Ovary (tissue), 9 donors: ENCODE results near the gene HOXA2. TPM values are rescaled to one million over a fixed set of nuclear protein-coding genes. Genes with fewer than 3 reads are reported as not detected.

Experiments used
- DNase-seq, 5 donors: peaks; one replicate each; pipeline ENCODE4 v3.0.0-alpha.2; 2019 to 2020
- H3K27ac ChIP-seq, 2 donors: fragments of 200-600 bp; one replicate each; pipeline versions ENCODE4 v1.5.1 to v1.8.0; 2019 to 2022
- H3K27me3 ChIP-seq: fragments of 200-600 bp; one replicate; pipeline ENCODE4 v1.8.0; 2022
- H3K36me3 ChIP-seq: fragments of 200-600 bp; sonication (generic); one replicate; pipeline ENCODE4 v1.5.1; 2019
- H3K4me1 ChIP-seq: one replicate; pipeline ENCODE4 v1.8.1; 2013; ENCODE audit warnings: mild to moderate bottlenecking, moderate library complexity; ENCODE audit not compliant: insufficient read depth
- H3K4me3 ChIP-seq: fragments of 200-600 bp; sonication (generic); one replicate; pipeline ENCODE4 v1.5.1; 2017
- H3K9me3 ChIP-seq, 2 donors: fragments of 200-600 bp in 1 of 2; sonication (generic) in 1 of 2; one replicate each; pipeline versions ENCODE4 v1.5.1 to v1.8.1; 2013 to 2019; ENCODE audit warnings: mild to moderate bottlenecking in 1 of 2, moderate library complexity in 1 of 2
- CTCF ChIP-seq, 3 donors: fragments of 450-650 bp in 2 of 3; fragments of 200-600 bp in 1 of 3; IDR thresholded peaks; one replicate each; pipeline versions ENCODE4 v1.5.1 to v1.8.0; 2016 to 2022; ENCODE audit warnings: antibody characterized with exemption in 3 of 3, mild to moderate bottlenecking in 1 of 3
- EP300 ChIP-seq: sonication (generic); formaldehyde crosslinking; IDR thresholded peaks from one replicate; pipeline ENCODE4 v1.6.1; 2017; ENCODE audit warnings: antibody characterized with exemption
- POLR2A ChIP-seq: fragments of 450-650 bp; IDR thresholded peaks from one replicate; pipeline ENCODE4 v1.6.1; 2017; ENCODE audit warnings: antibody characterized with exemption, mild to moderate bottlenecking, moderate library complexity
- WGBS, 3 donors: extraction: QIAGEN DNeasy Blood & Tissue Kit in 1 of 3; methylation state at CpG; one replicate each; pipeline versions ENCODE4 v1.1.5 to v1.1.7; 2013 to 2017; 5-methylcytosine and 5-hydroxymethylcytosine counted together
- intact Hi-C, 4 donors: fragments of 100-400 bp; cut with DNase I; formaldehyde crosslinking; loops; one replicate each; pipeline versions ENCODE4 v1.11.0 to v1.15.1; 2022 to 2023
- polyA plus RNA-seq, 2 donors: library from polyadenylated mRNA; stranded (reverse); fragments of 200-250 nt in 1 of 2; fragments of 350-450 nt in 1 of 2; fragmentation: Illumina TruSeq in 1 of 2; extraction: RNeasy Lipid Tissue Mini Kit (QIAGEN cat#74804) in 1 of 2; gene quantifications; one replicate each; pipeline ENCODE4 v1.2.3, GENCODE V29; 2013 to 2014
- total RNA-seq, 7 donors: library from RNA; depleted of rRNA in 2 of 7; stranded (reverse); fragments of >200 nt in 2 of 7; fragmentation: NEBNext Ultra II Directional in 3 of 7; extraction: Animal tissue kit (Norgen Biotek cat#: 25700) in 3 of 7; gene quantifications; one replicate each; pipeline versions ENCODE4 v1.1.0 to v1.2.4, GENCODE V29; 2016 to 2023
- donor health status: DM: no; HTN: no; CAD: no; lungs with moderate emphysema.
- donor health status: DM: no; HTN: no; CAD: no.
- donor health status: Bipolar disorder and iron deficiency.
- donor health status: DM: yes; HTN: yes; CAD: no.
- donor health status: DM: no; HTN: no; CAD: no.
- donor health status: DM: yes; HTN: yes; CAD: no.

Gene HOXA2
- total and polyA plus RNA-seq, 9 donors: 0.36 to 9.0 (median 1.1) TPM; not detected in 2

DNA sequence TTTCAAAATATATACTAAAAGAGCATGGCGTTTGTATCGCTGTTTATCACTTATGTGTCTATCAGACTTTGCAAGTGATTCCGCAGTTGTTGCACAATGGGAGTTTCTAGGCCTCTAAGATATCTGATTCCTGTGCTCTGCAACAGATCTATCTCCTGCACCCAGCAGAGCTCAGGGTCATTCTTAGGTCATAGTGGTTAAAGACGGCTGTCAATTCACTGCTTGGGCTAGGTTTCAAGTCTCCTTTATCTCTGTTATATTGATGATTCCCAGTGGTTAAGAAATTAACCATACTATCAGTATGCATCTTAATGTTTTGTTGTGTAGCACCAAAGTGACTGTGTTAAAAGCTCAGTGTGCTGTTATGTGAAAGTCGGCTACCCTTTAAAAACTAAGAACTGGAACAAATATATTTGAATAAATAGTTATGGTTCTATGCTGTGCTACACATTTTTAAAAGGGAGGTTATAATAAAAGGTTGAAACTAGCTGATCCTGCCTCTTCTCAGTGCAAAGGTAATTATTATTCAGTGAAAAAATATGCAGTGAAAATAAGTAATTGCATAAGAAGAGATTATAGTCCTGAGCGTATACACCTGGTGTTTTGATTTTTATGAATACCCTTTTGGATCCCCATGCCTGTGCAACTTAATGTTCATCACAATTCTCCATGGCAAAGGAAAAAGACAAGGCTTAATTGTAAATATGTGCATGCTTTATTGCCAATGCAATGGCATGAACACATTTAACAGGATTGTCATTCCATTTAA lies 30.7 kb downstream of the HOXA2 start:
- 72 to 78% (median 75%) methylated on average over 6 of the region's 6 CpGs for WGBS, 3 donors
- no peaks in the 10 kb centered on the region for H3K36me3 ChIP-seq
- no peaks in the 10 kb centered on the region for H3K4me1 ChIP-seq
- H3K27ac ChIP-seq: no peak overlapping the region
- peaks cover 0 to 4% of the 10 kb centered on the region in 2 donors for H3K9me3 ChIP-seq
- no peak for DNase-seq
- H3K27me3 ChIP-seq: no peaks in the 10 kb centered on the region
- H3K4me3 ChIP-seq: no peak overlapping the region
- intact Hi-C loops: no loop called here
- no peak for TF ChIP-seq EP300
- TF ChIP-seq CTCF (IDR thresholded peaks at IDR 0.05): no peak
- TF ChIP-seq POLR2A: no peak

- TF ChIP-seq CTCF (IDR thresholded peaks at IDR 0.05): no peak
- TF ChIP-seq POLR2A: no peak
- TF ChIP-seq EP300: no peak
- Histone ChIP-seq H3K9me3 (no peaks in the 10 kb centered on the region), H3K4me1 (no peaks in the 10 kb centered on the region), H3K4me3 (no peak overlapping the region), H3K27me3 (no peaks in the 10 kb centered on the region), H3K27ac (no peak overlapping the region), H3K36me3 (no peaks in the 10 kb centered on the region)
- DNase-seq: no peak
- intact Hi-C loops: no loop called here
- 90 to 97% (median 95%) methylated on average over 1 of the region's 1 CpG for WGBS, 3 donors
Measured at GRCh38 chr7:27068259-27068658, 34.2 kb downstream of the HOXA2 start.

GRCh38 chr7:27066148-27066547 lies 36.3 kb downstream of the HOXA2 start:
- no peaks in the 10 kb centered on the region for H3K9me3 ChIP-seq
- no peaks in the 10 kb centered on the region for H3K27me3 ChIP-seq
- TF ChIP-seq POLR2A (no peak), CTCF (IDR thresholded peaks at IDR 0.05) (no peak), EP300 (no peak)
- no peak overlapping the region for H3K27ac ChIP-seq
- H3K36me3 ChIP-seq: no peaks in the 10 kb centered on the region
- no peak overlapping the region for H3K4me3 ChIP-seq
- no peak for DNase-seq
- H3K4me1 ChIP-seq: no peaks in the 10 kb centered on the region
- 72 to 77% (median 76%) methylated on average over 3 of the region's 3 CpGs for WGBS, 3 donors
- intact Hi-C loops: no loop called here

- Histone ChIP-seq H3K27ac (no peak overlapping the region), H3K4me1 (no peaks in the 10 kb centered on the region), H3K4me3 (no peak overlapping the region), H3K9me3 (no peaks in the 10 kb centered on the region), H3K27me3 (no peaks in the 10 kb centered on the region), H3K36me3 (no peaks in the 10 kb centered on the region)
- TF ChIP-seq POLR2A (no peak), CTCF (IDR thresholded peaks at IDR 0.05) (no peak), EP300 (no peak)
- intact Hi-C loops: no loop called here
- no peak for DNase-seq
- WGBS, 3 donors: 89 to 94% (median 92%) methylated on average over 2 of the region's 2 CpGs
Measured at GRCh38 chr7:27065709-27066108, 36.8 kb downstream of the HOXA2 start.
